Tibial artery (tissue), 4 donors: Measurements from ENCODE around the gene WIPF2.

Experiments used
- DNase-seq, 2 donors: peaks; one replicate each; pipeline ENCODE4 v3.0.0-alpha.2; 2019
- H3K27ac ChIP-seq, 2 donors: fragments of 200-600 bp; sonication (generic) in 1 of 2; 1 replicate in 1 of 2; 2 replicates in 1 of 2; pipeline ENCODE4 v1.5.1; 2018 to 2019; ENCODE audit warnings: mild to moderate bottlenecking in 1 of 2
- H3K27me3 ChIP-seq, 2 donors: fragments of 200-600 bp; sonication (generic) in 1 of 2; one replicate each; pipeline versions ENCODE4 v1.5.1 to v1.6.0; 2016 to 2019
- H3K36me3 ChIP-seq, 3 donors: fragments of 200-600 bp; sonication (generic) in 2 of 3; one replicate each; pipeline ENCODE4 v1.5.1; 2016 to 2019; ENCODE audit warnings: mild to moderate bottlenecking in 2 of 3
- H3K4me1 ChIP-seq, 4 donors: fragments of 200-600 bp; sonication (generic) in 2 of 4; 1 replicate in 3 of 4; 2 replicates in 1 of 4; pipeline ENCODE4 v1.5.1; 2016 to 2019
- H3K4me3 ChIP-seq, 2 donors: fragments of 200-600 bp; sonication (generic) in 1 of 2; 1 replicate in 1 of 2; 2 replicates in 1 of 2; pipeline ENCODE4 v1.5.1; 2018 to 2019; ENCODE audit warnings: mild to moderate bottlenecking in 2 of 2
- H3K9me3 ChIP-seq, 3 donors: fragments of 200-600 bp; sonication (generic) in 1 of 3; one replicate each; pipeline ENCODE4 v1.5.1; 2016 to 2019
- intact Hi-C: fragments of 100-400 bp; cut with DNase I; formaldehyde crosslinking; loops from one replicate; pipeline ENCODE4 v1.15.0; 2023; ENCODE audit warnings: low total_unique reads
- TF ChIP-seq, protein P1 (sequence below), 2 experiments: fragments of 200-600 bp in 1 of 2; fragments of 450-650 bp in 1 of 2; IDR thresholded peaks; one replicate each; pipeline ENCODE4 v1.5.1; 2017 to 2019; ENCODE audit warnings: antibody characterized with exemption in 2 of 2, mild to moderate bottlenecking in 1 of 2, moderate library complexity in 1 of 2

The WIPF2 gene

DNA sequence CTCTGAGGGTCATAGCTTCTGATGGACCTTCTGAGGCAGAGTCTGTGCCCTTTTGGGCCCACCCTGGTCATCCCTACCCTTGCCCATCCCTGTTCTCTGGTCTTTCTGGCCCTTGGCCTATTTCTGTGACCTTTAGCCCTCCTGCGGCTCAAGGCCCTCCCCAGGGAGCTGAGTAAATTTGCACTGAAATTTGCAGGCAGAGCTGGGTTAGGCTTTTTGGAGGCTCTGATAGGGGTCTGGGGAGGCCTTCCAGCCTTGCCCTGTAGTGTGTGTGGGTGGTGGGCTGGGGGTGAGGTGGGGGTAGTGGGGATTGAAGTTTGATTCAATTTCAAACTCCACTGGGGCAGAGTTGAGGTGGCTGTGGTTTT lies 107.7 kb downstream of the WIPF2 start:
- intact Hi-C loops = no loop called here

DNA sequence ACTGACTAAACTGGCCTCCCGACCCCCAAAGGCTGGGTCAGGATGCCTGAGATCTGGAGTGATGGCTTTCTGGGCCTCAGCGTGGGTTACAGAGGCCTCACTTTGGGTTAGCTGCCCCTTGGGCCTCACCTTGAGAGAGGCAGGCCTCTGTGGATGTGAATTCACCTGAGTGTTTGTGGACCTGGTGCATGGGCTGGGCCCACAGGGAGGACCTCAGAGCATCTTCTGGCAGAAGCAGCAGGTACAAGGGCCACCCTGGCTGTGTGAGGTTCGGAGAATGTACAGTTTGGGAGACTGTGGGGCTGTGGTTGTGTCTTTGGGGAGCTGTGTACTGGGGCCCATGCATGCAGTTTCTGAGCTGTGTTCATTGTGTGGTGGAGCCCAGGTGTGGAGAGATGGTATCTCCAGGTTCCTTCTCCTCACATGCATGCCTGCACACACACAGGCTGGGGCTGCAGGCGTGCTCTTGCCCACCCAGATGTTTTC lies 108.2 kb downstream of the WIPF2 start:
- DNase-seq = no peak
- Histone ChIP-seq H3K4me3 (peak overlapping the region in 1 of 2 donors; percentile 27), H3K4me1 (peaks cover 21 to 100% (median 95%) of the 10 kb centered on the region in 4 donors), H3K27ac (peak overlapping the region; percentile 94 to 95), H3K9me3 (no peaks in the 10 kb centered on the region), H3K27me3 (no peaks in the 10 kb centered on the region), H3K36me3 (peaks cover 0 to 5% (median 3%) of the 10 kb centered on the region in 3 donors)
- intact Hi-C loops = no loop called here
- TF ChIP-seq, protein P1, sequence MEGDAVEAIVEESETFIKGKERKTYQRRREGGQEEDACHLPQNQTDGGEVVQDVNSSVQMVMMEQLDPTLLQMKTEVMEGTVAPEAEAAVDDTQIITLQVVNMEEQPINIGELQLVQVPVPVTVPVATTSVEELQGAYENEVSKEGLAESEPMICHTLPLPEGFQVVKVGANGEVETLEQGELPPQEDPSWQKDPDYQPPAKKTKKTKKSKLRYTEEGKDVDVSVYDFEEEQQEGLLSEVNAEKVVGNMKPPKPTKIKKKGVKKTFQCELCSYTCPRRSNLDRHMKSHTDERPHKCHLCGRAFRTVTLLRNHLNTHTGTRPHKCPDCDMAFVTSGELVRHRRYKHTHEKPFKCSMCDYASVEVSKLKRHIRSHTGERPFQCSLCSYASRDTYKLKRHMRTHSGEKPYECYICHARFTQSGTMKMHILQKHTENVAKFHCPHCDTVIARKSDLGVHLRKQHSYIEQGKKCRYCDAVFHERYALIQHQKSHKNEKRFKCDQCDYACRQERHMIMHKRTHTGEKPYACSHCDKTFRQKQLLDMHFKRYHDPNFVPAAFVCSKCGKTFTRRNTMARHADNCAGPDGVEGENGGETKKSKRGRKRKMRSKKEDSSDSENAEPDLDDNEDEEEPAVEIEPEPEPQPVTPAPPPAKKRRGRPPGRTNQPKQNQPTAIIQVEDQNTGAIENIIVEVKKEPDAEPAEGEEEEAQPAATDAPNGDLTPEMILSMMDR (IDR thresholded peaks at IDR 0.05) = no peak

More for the DNA sequence above, 107.7 kb downstream of the WIPF2 start:
- H3K4me3 ChIP-seq = peak overlapping the region in 1 of 2 donors; percentile 27
- H3K9me3 ChIP-seq = no peaks in the 10 kb centered on the region
- no peaks in the 10 kb centered on the region for H3K27me3 ChIP-seq
- TF ChIP-seq, protein P1 (IDR thresholded peaks at IDR 0.05) = no peak
- H3K27ac ChIP-seq = peak overlapping the region; percentile 94 to 95
- H3K36me3 ChIP-seq = peaks cover 0 to 5% (median 3%) of the 10 kb centered on the region in 3 donors
- no peak for DNase-seq
- H3K4me1 ChIP-seq = peaks cover 19 to 100% (median 95%) of the 10 kb centered on the region in 4 donors

DNA sequence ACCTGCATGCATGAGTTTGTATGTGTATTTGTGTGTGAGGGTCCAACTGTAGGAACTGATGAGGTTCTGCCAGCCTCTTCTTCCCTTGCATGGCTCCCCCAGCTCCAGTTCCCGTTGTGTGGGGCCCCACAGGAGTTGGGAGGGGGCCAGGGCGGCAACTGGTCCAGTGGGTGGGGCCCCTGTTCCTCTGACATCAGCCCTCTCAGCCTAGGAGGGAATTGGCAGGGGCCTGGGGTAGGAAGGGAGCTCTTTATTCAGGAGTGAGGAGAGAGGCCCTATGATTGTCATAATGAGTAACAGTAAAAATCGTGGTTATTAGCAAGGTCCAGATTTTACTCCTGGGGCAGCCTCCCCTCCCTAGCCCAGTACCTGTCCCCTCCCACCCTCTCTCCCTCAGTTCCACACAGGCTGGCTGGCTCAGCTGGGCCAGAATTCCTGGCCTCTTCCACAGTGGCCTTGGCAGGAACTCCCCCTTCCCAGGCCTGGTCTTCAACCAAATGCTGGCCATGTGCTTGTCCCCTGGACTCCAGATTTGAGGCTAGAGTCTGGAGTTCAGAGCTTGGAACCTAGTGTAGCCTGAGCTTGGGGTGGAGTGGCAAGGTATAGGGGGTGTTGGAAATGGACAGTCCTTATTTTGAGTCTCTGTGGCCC lies 108.8 kb downstream of the WIPF2 start:
- Histone ChIP-seq H3K27me3 (no peaks in the 10 kb centered on the region), H3K4me3 (no peak overlapping the region), H3K27ac (peak overlapping the region; percentile 94 to 95), H3K4me1 (peaks cover 26 to 100% (median 95%) of the 10 kb centered on the region in 4 donors), H3K36me3 (peaks cover 0 to 5% (median 3%) of the 10 kb centered on the region in 3 donors), H3K9me3 (no peaks in the 10 kb centered on the region)
- TF ChIP-seq, protein P1 (IDR thresholded peaks at IDR 0.05) = no peak
- DNase-seq = peak in 1 of 2 donors; percentile 69
- intact Hi-C loops = no loop called here

DNA sequence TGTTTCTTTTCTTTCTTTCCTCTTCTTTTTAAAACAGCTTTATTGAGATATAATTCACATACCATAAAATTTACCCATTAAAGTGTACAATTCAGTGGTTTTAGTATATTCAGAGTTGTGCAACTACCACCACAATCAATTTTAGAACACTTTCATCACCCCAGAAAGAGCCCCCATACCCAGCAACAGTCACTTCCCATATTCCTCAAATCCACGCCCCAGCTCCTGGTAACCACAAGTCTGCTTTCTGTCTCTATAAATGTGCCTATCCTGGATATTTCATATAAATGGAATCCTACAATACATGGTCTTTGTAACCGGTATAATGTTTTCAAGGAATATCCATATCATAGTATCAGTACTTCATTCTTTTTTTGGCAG lies 109.3 kb downstream of the WIPF2 start:
- Histone ChIP-seq H3K9me3 (no peaks in the 10 kb centered on the region), H3K36me3 (peaks cover 0 to 5% (median 3%) of the 10 kb centered on the region in 3 donors), H3K4me3 (no peak overlapping the region), H3K4me1 (peaks cover 26 to 100% (median 95%) of the 10 kb centered on the region in 4 donors), H3K27ac (peak overlapping the region; percentile 94 to 95), H3K27me3 (no peaks in the 10 kb centered on the region)
- DNase-seq = no peak
- TF ChIP-seq, protein P1 (IDR thresholded peaks at IDR 0.05) = no peak
- intact Hi-C loops = no loop called here

DNA sequence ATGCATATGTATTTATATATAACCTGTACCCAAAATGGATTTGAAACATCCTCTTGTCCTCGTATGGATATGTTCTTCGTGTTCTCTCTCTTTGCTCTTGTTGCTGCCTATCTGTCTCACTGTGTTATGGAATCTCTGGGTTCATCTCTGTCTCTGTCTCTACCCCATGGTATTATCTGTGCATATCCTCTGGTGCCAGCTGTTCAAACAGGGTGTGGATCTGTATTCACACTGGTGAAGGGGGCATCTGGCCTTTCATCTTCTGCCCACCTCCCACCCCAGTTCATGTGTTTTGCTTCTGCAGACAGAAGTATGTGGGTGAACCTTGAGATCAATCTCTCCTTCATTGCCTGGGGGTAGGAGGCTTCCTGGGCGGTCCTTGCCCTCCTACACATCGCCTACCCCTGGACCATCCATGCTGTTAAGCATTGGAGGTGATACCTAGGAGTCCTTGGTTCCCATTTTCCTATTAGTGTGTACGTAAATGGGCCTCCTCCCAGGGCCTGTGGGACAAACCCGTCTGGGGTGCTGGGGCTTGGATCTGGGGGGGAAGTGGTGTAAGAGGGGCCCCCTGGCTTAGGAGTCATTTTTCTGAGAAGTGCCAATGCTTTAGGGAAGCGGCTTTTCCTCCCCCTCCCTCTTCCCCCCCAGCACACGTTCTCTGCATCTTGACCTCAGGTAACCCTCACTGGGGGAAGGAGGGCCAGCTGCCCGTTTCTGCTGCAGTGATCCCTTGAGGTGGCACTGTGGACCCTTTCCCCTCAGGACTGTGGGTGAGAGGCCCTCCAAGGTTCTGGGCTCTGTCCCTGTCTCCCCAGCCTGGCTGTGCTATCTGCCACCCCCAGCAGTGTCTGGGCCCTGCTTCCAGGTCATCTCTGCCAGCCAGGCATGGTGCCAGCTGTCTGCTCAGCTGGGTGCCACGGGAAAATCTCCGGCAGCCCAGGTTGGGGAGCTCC lies 111.0 kb downstream of the WIPF2 start:
- peaks cover 0 to 5% (median 3%) of the 10 kb centered on the region in 3 donors for H3K36me3 ChIP-seq
- intact Hi-C loops = no loop called here
- peak overlapping the region; percentile 76 to 94 for H3K27ac ChIP-seq
- TF ChIP-seq, protein P1 (IDR thresholded peaks at IDR 0.05) = no peak
- no peak overlapping the region for H3K4me3 ChIP-seq
- H3K9me3 ChIP-seq = no peaks in the 10 kb centered on the region
- peak in 1 of 2 donors; percentile 84 for DNase-seq
- H3K4me1 ChIP-seq = peaks cover 20 to 100% (median 95%) of the 10 kb centered on the region in 4 donors
- no peaks in the 10 kb centered on the region for H3K27me3 ChIP-seq
